Activated CD4-positive, CD25-positive, alpha-beta regulatory T cell treated with anti-CD3 and anti-CD28 coated beads, Interleukin-2, amount 50 U/mL, for 72 hours (primary cell): ENCODE data around the gene FBXL17.
A peak's percentile ranks its signal among the peaks of the same experiment; 100 is the strongest.
"Not testable (repeated sequence)": the region's sequence is repeated elsewhere in the genome, so short reads cannot be mapped to it uniquely, and the experiment has no call there.

Experiments
- DNase-seq: peaks from one replicate; pipeline ENCODE4 v3.0.0; 2021

The FBXL17 gene

GRCh38 chr5:108297042-108297601 lies 84.8 kb downstream of the FBXL17 start:
- DNase-seq: no peak

DNA sequence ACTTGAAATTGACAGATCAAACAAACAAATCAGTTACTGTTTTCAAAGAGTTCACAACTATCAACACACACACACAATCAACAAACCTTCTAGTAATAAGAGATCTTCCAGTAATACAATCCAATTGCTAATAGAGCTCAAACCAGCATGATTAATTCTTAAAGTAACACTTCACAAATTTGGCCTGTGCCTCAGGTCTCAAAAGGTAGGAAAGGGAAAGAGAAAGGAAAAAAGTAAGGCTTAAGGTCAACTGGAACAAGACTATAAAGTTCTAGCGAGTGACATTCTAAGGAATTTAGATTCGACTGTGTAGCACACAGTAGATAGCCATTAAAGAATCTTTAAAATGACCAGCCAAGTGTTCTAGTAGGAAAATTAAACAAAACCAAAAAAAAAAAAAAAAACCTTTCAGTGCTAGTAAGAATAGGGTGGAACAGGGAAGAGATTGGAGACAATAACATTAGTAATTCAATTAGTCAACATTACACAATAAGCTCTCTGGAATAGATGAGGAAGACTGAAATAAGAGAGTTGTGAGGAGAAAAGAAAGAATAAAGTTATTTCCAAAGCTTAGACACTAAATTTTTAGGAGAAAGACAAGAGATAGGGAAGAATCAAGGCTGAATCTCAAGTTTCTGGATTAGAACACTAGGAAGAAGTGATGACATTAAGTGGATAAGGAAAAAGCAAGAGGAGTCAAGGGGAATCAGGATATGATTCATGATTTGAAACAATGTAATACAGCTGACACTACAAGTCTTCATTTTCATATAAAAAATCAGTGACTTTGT lies 86.1 kb downstream of the FBXL17 start:
- DNase-seq: no peak

GRCh38 chr5:108280960-108281569 lies 100.8 kb downstream of the FBXL17 start:
- no peak for DNase-seq

DNA sequence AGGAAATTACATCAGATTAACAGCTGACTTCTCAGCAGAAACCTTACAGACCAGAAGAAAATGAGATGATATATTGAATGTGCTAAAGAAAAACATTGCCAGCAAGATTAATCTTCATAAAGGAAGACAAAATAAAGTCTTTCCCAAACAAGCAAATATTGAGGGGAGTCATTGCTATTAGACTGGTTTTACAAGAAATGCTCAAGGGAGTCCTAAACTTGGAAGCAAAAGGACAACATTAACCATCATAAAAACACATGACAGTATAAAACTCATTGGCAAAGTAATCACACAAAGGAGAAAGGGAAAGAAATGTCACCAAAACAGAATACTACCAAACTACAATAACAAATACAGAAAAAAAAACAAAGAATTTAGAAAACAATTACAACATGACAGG lies 101.7 kb downstream of the FBXL17 start:
- DNase-seq: no peak

DNA sequence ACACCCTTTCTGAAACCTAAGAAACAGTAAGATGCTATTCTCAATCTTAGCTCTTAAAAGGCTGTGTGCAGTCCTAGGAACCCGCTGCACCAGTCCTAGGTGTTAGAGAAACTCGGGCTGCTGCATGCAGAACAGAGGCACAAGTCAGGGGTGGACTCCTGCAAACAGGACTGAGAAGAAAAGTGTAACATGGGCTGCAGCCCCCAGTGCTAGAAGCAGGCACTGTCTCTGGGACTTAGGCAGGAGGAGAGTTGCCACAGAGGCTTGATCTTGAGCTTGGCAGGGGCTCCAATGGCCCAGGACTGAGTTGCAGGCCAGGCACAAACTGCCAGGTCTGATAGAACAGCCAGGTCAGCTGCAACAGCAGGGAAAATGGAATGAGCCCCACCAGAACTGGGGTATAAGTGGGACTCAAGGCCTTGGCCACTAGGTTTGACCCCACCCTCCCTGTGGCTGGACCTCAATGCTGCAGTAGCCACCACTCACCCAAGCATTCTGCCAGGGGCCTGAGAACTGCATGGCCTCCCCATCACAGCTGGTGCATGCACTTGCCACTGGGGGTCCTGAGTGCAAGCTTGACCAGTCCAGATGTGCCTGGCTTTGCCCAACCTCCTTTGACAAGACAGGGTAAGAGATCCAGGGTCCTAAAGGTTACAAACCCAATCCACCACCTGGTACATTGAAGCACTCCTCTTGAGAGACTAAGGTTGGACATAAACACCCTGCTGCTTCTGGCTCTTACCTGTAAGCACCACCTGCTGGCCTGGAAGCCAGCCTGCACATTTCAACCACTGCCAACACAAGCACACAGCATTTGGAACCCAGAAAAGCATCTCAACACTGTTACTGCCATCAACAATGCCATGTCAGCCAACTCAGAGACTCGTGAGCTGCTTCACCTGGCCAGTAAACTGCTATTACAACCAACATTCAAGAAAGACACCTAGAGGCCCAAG lies 103.3 kb downstream of the FBXL17 start:
- DNase-seq: no peak

GRCh38 chr5:108276187-108277050 lies 105.5 kb downstream of the FBXL17 start:
- DNase-seq: no peak

DNA sequence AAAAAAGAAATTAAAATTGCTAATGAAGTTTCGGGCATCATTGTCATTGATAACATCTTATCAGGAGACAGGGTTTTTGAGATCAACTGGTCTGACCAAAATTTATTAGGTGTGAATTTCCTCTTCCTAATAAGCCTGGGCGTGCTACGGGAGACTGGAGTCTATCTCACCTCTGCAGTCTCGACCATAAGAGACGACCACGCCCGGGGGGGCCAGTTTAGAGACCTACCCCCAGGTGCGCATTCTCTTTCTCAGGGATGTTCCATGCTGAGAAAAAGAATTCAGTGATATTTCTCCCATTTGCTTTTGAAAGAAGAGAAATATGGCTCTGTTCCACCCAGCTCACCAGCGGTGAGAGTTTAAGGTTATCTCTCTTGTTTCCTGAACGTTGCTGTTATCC lies 107.8 kb downstream of the FBXL17 start:
- not testable (repeated sequence) for DNase-seq

DNA sequence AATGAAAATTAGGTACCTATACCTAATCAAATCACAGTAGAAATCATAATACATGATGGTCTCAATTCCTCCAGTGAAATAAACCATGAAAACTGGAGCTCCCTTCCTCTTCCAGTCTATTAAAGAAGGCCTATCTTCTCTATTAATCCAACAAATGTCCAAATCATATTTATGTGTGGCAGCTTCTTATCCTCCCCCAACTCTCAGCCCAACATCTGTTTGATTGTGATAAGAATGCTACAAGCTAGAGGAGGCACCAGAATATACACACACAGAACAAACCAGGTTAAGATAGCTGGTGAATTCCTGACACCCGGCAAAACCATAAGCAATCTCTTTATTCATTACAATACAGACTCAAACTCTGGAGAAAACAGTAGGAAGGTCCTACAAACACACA lies 110.8 kb downstream of the FBXL17 start:
- no peak for DNase-seq

DNA sequence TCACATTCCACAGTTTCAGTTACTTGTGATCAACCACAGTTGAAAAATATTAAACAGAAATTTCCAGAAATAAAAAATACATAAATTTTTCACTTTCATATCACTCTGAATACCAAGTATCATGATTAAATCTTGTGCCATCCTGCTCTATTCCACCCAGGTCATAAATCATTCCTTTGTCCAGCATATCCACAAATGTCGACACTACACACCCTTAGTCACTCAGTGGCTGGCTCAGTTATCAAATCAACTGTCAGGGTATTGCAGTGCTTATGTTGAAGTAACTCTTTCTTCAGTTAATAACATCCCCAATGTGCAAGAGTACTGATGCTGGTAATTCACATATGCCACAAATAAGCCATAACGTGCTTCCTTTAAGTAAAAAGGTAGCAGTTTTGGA lies 115.7 kb downstream of the FBXL17 start:
- no peak for DNase-seq

DNA sequence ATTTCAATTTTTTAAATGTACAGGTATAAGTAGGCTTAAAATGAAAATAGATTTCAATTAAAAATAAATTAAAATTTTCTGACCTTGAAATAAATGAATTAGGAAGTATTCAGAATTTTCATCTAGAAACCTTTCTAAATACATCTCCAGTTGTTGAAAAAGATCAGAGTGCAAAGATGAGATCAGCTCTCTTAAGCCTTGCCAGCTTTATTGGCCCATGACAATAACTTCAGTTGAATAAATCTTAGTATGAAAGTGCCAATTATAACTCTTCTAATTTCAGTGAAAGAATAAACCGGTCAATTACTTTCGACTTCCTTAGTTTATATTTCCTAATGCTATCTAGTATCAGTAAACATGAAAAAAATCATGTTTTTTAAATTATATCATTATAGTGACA lies 117.4 kb downstream of the FBXL17 start:
- no peak for DNase-seq

- no peak for DNase-seq
Measured at GRCh38 chr5:108263338-108263737, 118.6 kb downstream of the FBXL17 start.

GRCh38 chr5:108260858-108261170 lies 121.1 kb downstream of the FBXL17 start:
- DNase-seq: no peak

DNA sequence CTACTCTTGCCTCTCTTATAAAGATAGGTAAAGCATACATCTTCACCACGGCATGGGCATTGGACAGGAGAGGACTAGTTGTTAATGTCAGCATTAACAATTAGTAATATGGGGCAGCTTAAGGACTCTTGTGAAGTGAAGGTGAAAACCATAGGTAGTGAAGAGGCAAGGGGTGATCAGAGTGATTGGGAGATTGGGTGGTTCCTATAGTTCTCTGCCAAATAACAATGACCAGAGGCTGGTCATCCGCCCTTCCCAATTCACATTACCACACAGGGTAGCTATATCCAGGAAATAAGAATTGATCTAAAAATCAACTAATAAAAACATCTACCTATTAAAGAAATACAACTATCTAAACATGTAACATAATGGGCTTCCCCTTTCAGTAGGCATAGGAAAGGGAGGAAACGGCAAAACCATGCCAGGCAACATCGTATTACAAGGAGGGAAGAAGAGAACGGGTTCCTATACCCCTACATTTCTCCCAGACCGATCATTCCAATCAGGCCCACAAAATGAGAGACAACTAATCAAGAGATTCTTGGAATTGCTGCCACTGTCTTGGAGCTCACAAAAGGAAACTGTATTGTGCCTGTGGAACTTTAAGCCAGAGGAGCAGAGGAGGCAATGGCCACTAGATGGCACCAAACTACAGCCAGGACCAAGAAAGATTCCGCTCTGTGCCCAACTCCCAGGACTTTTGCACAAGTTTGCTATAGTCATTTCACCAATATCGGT lies 121.6 kb downstream of the FBXL17 start:
- DNase-seq: peak; percentile 57

DNA sequence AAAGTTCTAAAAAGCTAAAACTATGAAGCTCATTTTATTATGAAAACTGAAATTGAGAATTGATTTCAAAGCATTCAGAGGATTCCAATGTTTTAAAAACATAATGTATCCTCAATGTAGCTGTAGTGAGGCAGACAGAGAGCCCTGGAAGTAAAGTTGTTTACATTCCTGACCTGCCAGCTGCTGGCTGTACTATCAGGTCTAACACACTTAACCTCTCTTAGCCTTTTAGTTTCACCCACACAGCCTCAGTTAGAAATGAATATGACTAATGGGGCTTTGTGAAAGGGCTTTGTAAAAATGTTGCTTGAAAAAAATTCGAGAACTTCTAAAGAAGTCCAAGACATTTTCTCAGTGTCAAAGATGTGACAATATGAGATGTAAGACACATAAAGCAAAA lies 122.6 kb downstream of the FBXL17 start:
- DNase-seq: no peak

DNA sequence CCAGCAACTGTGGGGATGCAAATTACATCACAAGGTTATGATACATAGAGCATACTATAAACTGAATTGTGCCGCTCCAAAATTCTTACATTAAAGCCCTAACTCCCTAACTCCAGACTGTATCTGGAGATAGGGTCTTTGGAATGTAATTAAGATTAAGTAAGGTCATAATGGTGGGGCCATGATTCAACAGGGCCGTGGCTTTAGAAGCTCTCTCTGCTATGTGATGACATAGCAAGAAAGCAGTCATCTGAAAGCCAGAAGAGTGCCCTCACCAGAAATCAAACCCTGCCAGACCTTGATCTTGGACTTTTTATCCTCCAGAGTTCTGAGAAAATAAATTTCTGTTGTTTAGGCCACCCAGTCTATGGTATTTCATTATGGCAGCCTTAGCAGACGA lies 123.9 kb downstream of the FBXL17 start:
- no peak for DNase-seq

GRCh38 chr5:108255468-108255867 lies 126.4 kb downstream of the FBXL17 start:
- no peak for DNase-seq

GRCh38 chr5:108251350-108251749 lies 130.5 kb downstream of the FBXL17 start:
- no peak for DNase-seq

DNA sequence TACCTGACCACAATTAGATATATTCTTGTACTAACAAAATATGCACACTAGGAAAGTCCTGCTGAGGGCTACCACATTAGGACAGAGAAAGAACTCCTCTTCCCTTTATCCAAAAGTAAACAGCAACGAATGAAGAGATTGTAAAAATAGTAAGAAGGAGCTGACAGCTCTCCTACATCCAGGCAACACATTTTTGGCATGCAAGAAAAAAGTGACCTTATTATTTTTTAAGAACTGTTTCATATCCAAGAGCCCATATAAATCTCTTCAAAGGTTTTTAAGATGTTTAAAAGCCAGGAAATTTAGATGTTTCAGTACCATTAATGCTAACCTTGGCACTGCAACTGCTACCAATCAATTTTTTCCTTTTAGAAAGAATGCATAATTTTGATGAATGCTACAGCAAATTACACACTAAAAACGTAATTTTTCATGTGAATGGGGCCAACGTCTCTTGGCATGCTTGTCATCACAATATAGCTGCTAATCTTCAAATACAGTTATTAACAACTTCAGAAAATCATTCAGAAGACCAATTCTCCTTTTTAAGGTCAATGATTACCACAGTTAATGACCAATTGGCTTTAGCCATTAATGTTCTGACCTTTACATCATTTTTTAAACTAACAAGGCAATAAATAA lies 132.0 kb downstream of the FBXL17 start:
- DNase-seq: no peak

DNA sequence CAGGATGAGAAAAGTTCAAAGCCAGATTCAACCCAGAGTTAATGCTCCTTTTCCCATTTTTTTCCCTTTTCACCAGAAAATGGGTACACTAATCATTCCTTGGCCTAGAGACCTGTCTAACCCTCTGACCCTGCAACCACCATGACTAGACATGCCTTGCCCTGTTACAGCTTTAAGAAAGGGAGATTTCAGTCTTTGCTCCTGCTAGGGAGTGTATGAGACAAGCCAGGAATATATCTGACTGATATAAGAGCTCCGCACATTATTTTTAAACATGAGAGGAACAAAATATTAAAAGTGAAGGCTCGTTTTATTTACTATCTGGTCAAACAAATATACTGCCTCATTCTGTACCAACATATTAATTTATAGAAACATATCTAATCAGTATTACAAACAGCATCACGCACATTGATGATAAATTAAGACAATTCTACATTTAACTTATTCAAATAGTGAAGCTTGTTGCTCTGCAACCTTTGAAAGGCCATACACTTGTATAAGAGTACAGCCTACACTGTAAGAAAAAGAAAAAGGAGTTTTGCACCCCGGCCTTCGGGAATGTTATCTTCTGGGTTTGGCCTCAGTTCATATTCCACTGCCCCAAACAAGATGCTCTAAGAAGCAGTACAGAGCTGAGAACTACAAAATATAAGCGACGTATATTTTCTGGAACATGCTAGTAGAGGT lies 132.7 kb downstream of the FBXL17 start:
- no peak for DNase-seq
